GM23338 (cell line): ENCODE results near the gene ADAMTSL2. TPM values are rescaled to one million over a fixed set of nuclear protein-coding genes. Genes with fewer than 3 reads are reported as not detected.

Experiments
- ATAC-seq: fragments of 200-7000 bp; cut with Tn5 transposase; 3 replicates; pipeline ENCODE4 v1.9.1; 2020
- DNase-seq: peaks from one replicate; pipeline ENCODE4 v3.0.0-alpha.2; 2015; ENCODE audit warnings: low spot score
- H2AFZ ChIP-seq: fragments of 200-600 bp; sonication (generic); 2 replicates; pipeline ENCODE4 v1.8.0; 2016; ENCODE audit warnings: antibody characterized with exemption, mild to moderate bottlenecking, moderate library complexity
- H3F3A ChIP-seq: fragments of 200-600 bp; sonication (generic); replicated peaks from 2 replicates; pipeline ENCODE4 v1.8.0; 2017; ENCODE audit warnings: antibody characterized with exemption, mixed run types, low read depth
- H3K27ac ChIP-seq: fragments of 200-600 bp; sonication (generic); 2 replicates; pipeline ENCODE4 v1.6.1; 2016; ENCODE audit warnings: low read depth
- H3K27me3 ChIP-seq: fragments of 200-600 bp; sonication (generic); 2 replicates; pipeline ENCODE4 v1.8.0; 2016; ENCODE audit warnings: mild to moderate bottlenecking, mixed run types, moderate library complexity; ENCODE audit not compliant: insufficient read depth
- H3K36me3 ChIP-seq: fragments of 200-600 bp; sonication (generic); 2 replicates; pipeline ENCODE4 v1.8.0; 2016; ENCODE audit warnings: mild to moderate bottlenecking; ENCODE audit not compliant: insufficient read depth
- H3K4me1 ChIP-seq: fragments of 200-600 bp; sonication (generic); 2 replicates; pipeline ENCODE4 v1.8.0; 2016; ENCODE audit warnings: mild to moderate bottlenecking, moderate library complexity; ENCODE audit not compliant: insufficient read depth
- H3K4me2 ChIP-seq: fragments of 200-600 bp; sonication (generic); 2 replicates; pipeline ENCODE4 v1.7.1; 2017; ENCODE audit warnings: mixed run types
- H3K4me3 ChIP-seq: fragments of 200-600 bp; sonication (generic); 2 replicates; pipeline ENCODE4 v1.6.1; 2016; ENCODE audit warnings: mixed run types
- H3K79me2 ChIP-seq: fragments of 200-600 bp; sonication (generic); replicated peaks from 2 replicates; pipeline ENCODE4 v1.8.0; 2017; ENCODE audit warnings: mild to moderate bottlenecking; ENCODE audit not compliant: insufficient read depth
- H3K9me2 ChIP-seq: fragments of 200-600 bp; sonication (generic); 2 replicates; pipeline ENCODE4 v1.8.0; 2017; ENCODE audit not compliant: insufficient read depth
- H4K20me1 ChIP-seq: fragments of 200-600 bp; sonication (generic); replicated peaks from 2 replicates; pipeline ENCODE4 v1.8.0; 2017; ENCODE audit warnings: mild to moderate bottlenecking; ENCODE audit not compliant: insufficient read depth
- H3K27ac Mint-ChIP-seq: 2 replicates; pipeline ENCODE4 v1.8.0; 2020; ENCODE audit warnings: inconsistent platforms, mild to moderate bottlenecking, moderate library complexity, mixed read lengths
- H3K27me3 Mint-ChIP-seq: 3 replicates; pipeline ENCODE4 v1.8.0; 2022; ENCODE audit warnings: low read depth, mild to moderate bottlenecking, moderate library complexity, mixed read lengths, inconsistent platforms; ENCODE audit not compliant: insufficient read depth, poor library complexity
- H3K36me3 Mint-ChIP-seq: 3 replicates; pipeline ENCODE4 v1.8.0; 2021; ENCODE audit warnings: low read depth, mild to moderate bottlenecking, inconsistent platforms, moderate library complexity, mixed read lengths
- H3K4me1 Mint-ChIP-seq: 3 replicates; pipeline ENCODE4 v1.8.0; 2020; ENCODE audit warnings: mild to moderate bottlenecking, inconsistent platforms, mixed read lengths
- H3K4me3 Mint-ChIP-seq: 3 replicates; pipeline ENCODE4 v1.8.0; 2021; ENCODE audit warnings: moderate library complexity, mild to moderate bottlenecking, inconsistent platforms, mixed read lengths
- H3K9me3 Mint-ChIP-seq: 3 replicates; pipeline ENCODE4 v1.8.0; 2020; ENCODE audit warnings: moderate library complexity, mild to moderate bottlenecking, inconsistent platforms, mixed read lengths
- CREB1 ChIP-seq: fragments of 250-450 bp; sonication (Bioruptor Pico); IDR thresholded peaks from 2 replicates; pipeline ENCODE4 v1.5.0; 2020; ENCODE audit warnings: low read depth, mild to moderate bottlenecking, moderate library complexity
- CTCF ChIP-seq, 2 experiments: fragments of 200-600 bp in 1 of 2; sonication (generic) in 1 of 2; conservative IDR thresholded peaks; 2 replicates each; pipeline versions ENCODE4 v1.5.1 to v1.6.1; 2016 to 2017; ENCODE audit warnings: antibody characterized with exemption in 2 of 2, low read depth in 2 of 2, mild to moderate bottlenecking in 2 of 2, moderate library complexity in 1 of 2
- ETS1 ChIP-seq: IDR thresholded peaks from 2 replicates; pipeline ENCODE4 v1.6.1; 2016; ENCODE audit warnings: antibody characterized with exemption
- EZH2 ChIP-seq: fragments of 200-600 bp; sonication (generic); IDR thresholded peaks from one replicate; pipeline ENCODE4 v1.8.0; 2017; ENCODE audit warnings: antibody characterized with exemption, mild to moderate bottlenecking, low read depth; ENCODE audit not compliant: unreplicated experiment
- EZH2phosphoT487 ChIP-seq: fragments of 200-600 bp; sonication (generic); IDR thresholded peaks from one replicate; pipeline ENCODE4 v1.8.1; 2018; ENCODE audit warnings: antibody characterized with exemption; ENCODE audit not compliant: unreplicated experiment
- JUNB ChIP-seq: IDR thresholded peaks from one replicate; pipeline ENCODE4 v1.6.1; 2016; ENCODE audit warnings: antibody characterized with exemption; ENCODE audit not compliant: unreplicated experiment
- NANOG ChIP-seq: IDR thresholded peaks from 2 replicates; pipeline ENCODE4 v1.6.1; 2016; ENCODE audit warnings: antibody characterized with exemption, borderline replicate concordance
- POLR2AphosphoS5 ChIP-seq: IDR thresholded peaks from 2 replicates; pipeline ENCODE4 v1.6.1; 2016; ENCODE audit warnings: antibody characterized with exemption, low read depth
- REST ChIP-seq: IDR thresholded peaks from one replicate; pipeline ENCODE4 v1.6.1; 2018; ENCODE audit warnings: antibody characterized with exemption; ENCODE audit not compliant: unreplicated experiment
- STAT1 ChIP-seq: IDR thresholded peaks from one replicate; pipeline ENCODE4 v1.6.1; 2016; ENCODE audit warnings: antibody characterized with exemption; ENCODE audit not compliant: unreplicated experiment
- ZNF114 ChIP-seq: fragments of 250-450 bp; sonication (Bioruptor Pico); IDR thresholded peaks from 2 replicates; pipeline ENCODE4 v1.5.0; 2020; ENCODE audit warnings: mild to moderate bottlenecking, moderate library complexity
- ZNF331 ChIP-seq: fragments of 250-450 bp; sonication (Bioruptor Pico); IDR thresholded peaks from 2 replicates; pipeline ENCODE4 v1.5.0; 2020; ENCODE audit warnings: low read depth, mild to moderate bottlenecking, moderate library complexity
- polyA plus RNA-seq: library from polyadenylated mRNA; unstranded; fragments of >200 nt; fragmentation: Nextera tagmentation; extraction: Ambion mirVana; gene quantifications from 2 replicates; pipeline ENCODE4 v1.2.1, GENCODE V29; 2016
- total RNA-seq: library from RNA; depleted of rRNA; stranded (reverse); fragments of >200 nt; shearing (Covaris generic); gene quantifications from 2 replicates; pipeline ENCODE4 v1.2.3, GENCODE V29; 2014

ADAMTSL2 gene
- total and polyA plus RNA-seq, 2 experiments from 2014 or later: 0.15 to 0.66 TPM

- Mint-ChIP-seq H3K27me3 (peaks cover 11% of the 10 kb centered on the region), H3K36me3 (no peaks in the 10 kb centered on the region), H3K27ac (no peak overlapping the region), H3K4me3 (no peak overlapping the region), H3K9me3 (no peaks in the 10 kb centered on the region), H3K4me1 (peaks cover 21% of the 10 kb centered on the region)
- Histone ChIP-seq H3K36me3 (no peaks in the 10 kb centered on the region), H3K79me2 (no peaks in the 10 kb centered on the region), H3K27ac (no peak overlapping the region), H3K4me2 (no peak overlapping the region), H3K4me3 (no peak overlapping the region), H4K20me1 (no peaks in the 10 kb centered on the region), H3K9me2 (no peaks in the 10 kb centered on the region), H3K27me3 (no peaks in the 10 kb centered on the region), H3F3A (peaks cover 5% of the 10 kb centered on the region; the same call in 1 of the 2 replicates), H3K4me1 (peaks cover 15% of the 10 kb centered on the region), H2AFZ (0 out of 2 replicates have a peak overlapping the region, but pooled peaks have one; percentile 28)
- DNase-seq: no peak
- no peak for TF ChIP-seq STAT1
- TF ChIP-seq ZNF331 (CRISPR knock-in tag): no peak
- TF ChIP-seq CTCF (conservative IDR thresholded peaks at IDR 0.05; ENCODE audit: low read depth in 2 of 2): 0 out of 4 replicates have a peak, but pooled peaks of 1 of the 2 experiments have one; percentile 6
- TF ChIP-seq JUNB: no peak
- no peak for TF ChIP-seq NANOG
- TF ChIP-seq EZH2phosphoT487: no peak
- no peak for ATAC-seq
These were observed 22.0 kb upstream of the ADAMTSL2 start for GRCh38 chr9:133512253-133513213.

GRCh38 chr9:133513214-133514100 is 21.0 kb upstream of the ADAMTSL2 start:
- Mint-ChIP-seq H3K36me3 (no peaks in the 10 kb centered on the region), H3K27ac (no peak overlapping the region), H3K4me1 (peaks cover 21% of the 10 kb centered on the region), H3K27me3 (peaks cover 11% of the 10 kb centered on the region), H3K9me3 (no peaks in the 10 kb centered on the region), H3K4me3 (no peak overlapping the region)
- H2AFZ ChIP-seq: 0 out of 2 replicates have a peak overlapping the region, but pooled peaks have one; percentile 28
- H3K4me1 ChIP-seq: peaks cover 15% of the 10 kb centered on the region
- H4K20me1 ChIP-seq: no peaks in the 10 kb centered on the region
- H3F3A ChIP-seq: peaks cover 5% of the 10 kb centered on the region; the same call in 1 of the 2 replicates
- H3K4me2 ChIP-seq: no peak overlapping the region
- ATAC-seq (peak; percentile 7; the same call in 1 of the 3 replicates), DNase-seq (no peak)
- no peak overlapping the region for H3K4me3 ChIP-seq
- no peaks in the 10 kb centered on the region for H3K79me2 ChIP-seq
- no peaks in the 10 kb centered on the region for H3K9me2 ChIP-seq
- H3K27ac ChIP-seq: no peak overlapping the region
- H3K27me3 ChIP-seq: no peaks in the 10 kb centered on the region
- H3K36me3 ChIP-seq: no peaks in the 10 kb centered on the region
- TF ChIP-seq ZNF114 (CRISPR knock-in tag) (no peak), ETS1 (no peak), REST (no peak), NANOG (no peak), ZNF331 (CRISPR knock-in tag) (no peak), POLR2AphosphoS5 (no peak), CTCF (conservative IDR thresholded peaks at IDR 0.05; ENCODE audit: low read depth in 2 of 2) (no peak), CREB1 (CRISPR knock-in tag) (no peak), STAT1 (no peak), EZH2 (no peak), JUNB (no peak)
